Osteoblast (primary cell): ENCODE results near the gene STK31. TPM values are rescaled to one million over a fixed set of nuclear protein-coding genes. Genes with fewer than 3 reads are reported as not detected.

Experiments
- DNase-seq: peaks from one replicate; pipeline ENCODE4 v3.0.0; 2011; ENCODE audit warnings: low spot score, mixed read lengths; ENCODE audit not compliant: insufficient read length; ENCODE audit errors: missing footprints
- H2AFZ ChIP-seq: 2 replicates; pipeline ENCODE4 v1.6.0; 2011; ENCODE audit warnings: mild to moderate bottlenecking, low read length
- H3K27ac ChIP-seq: 2 replicates; pipeline ENCODE4 v1.5.1; 2011; ENCODE audit warnings: mild to moderate bottlenecking, low read depth, low read length, moderate library complexity
- H3K27me3 ChIP-seq: 2 replicates; pipeline ENCODE4 v1.6.0; 2012; ENCODE audit warnings: mild to moderate bottlenecking, control low read depth, inconsistent platforms, low read length, moderate library complexity; ENCODE audit not compliant: insufficient read depth
- H3K36me3 ChIP-seq: 2 replicates; pipeline ENCODE4 v1.5.1; 2011; ENCODE audit warnings: mild to moderate bottlenecking, low read length, control low read depth, moderate library complexity; ENCODE audit not compliant: insufficient read depth
- H3K4me1 ChIP-seq: 2 replicates; pipeline ENCODE4 v1.5.1; 2011; ENCODE audit warnings: mild to moderate bottlenecking, low read length, control low read depth, moderate library complexity; ENCODE audit not compliant: insufficient read depth
- H3K4me2 ChIP-seq: 2 replicates; pipeline ENCODE4 v1.6.0; 2011; ENCODE audit warnings: mild to moderate bottlenecking, low read length; ENCODE audit not compliant: insufficient read depth
- H3K4me3 ChIP-seq: fragments of 200-600 bp; sonication (generic); 3 replicates; pipeline ENCODE4 v1.5.1; 2012; ENCODE audit warnings: mild to moderate bottlenecking, low read length, inconsistent platforms; ENCODE audit not compliant: insufficient read depth
- H3K79me2 ChIP-seq: 2 replicates; pipeline ENCODE4 v1.6.0; 2012; ENCODE audit warnings: mild to moderate bottlenecking, low read length, control low read depth, inconsistent platforms; ENCODE audit not compliant: insufficient read depth
- H3K9me3 ChIP-seq: 2 replicates; pipeline ENCODE4 v1.5.1; 2011; ENCODE audit warnings: low read depth, low read length, control low read depth
- H4K20me1 ChIP-seq: 2 replicates; pipeline ENCODE4 v1.6.0; 2012; ENCODE audit warnings: mild to moderate bottlenecking, low read length, control low read depth; ENCODE audit not compliant: insufficient read depth
- total RNA-seq: library from RNA; depleted of rRNA; stranded (reverse); fragments of >200 nt; gene quantifications from 2 replicates; pipeline ENCODE4 v1.2.3, GENCODE V29; 2012
- TF ChIP-seq, protein P1 (sequence below): IDR thresholded peaks from 2 replicates; pipeline ENCODE4 v1.5.1; 2011; ENCODE audit warnings: mild to moderate bottlenecking, low read depth, low read length, moderate library complexity; ENCODE audit errors: extremely low read depth

Gene STK31, protein sequence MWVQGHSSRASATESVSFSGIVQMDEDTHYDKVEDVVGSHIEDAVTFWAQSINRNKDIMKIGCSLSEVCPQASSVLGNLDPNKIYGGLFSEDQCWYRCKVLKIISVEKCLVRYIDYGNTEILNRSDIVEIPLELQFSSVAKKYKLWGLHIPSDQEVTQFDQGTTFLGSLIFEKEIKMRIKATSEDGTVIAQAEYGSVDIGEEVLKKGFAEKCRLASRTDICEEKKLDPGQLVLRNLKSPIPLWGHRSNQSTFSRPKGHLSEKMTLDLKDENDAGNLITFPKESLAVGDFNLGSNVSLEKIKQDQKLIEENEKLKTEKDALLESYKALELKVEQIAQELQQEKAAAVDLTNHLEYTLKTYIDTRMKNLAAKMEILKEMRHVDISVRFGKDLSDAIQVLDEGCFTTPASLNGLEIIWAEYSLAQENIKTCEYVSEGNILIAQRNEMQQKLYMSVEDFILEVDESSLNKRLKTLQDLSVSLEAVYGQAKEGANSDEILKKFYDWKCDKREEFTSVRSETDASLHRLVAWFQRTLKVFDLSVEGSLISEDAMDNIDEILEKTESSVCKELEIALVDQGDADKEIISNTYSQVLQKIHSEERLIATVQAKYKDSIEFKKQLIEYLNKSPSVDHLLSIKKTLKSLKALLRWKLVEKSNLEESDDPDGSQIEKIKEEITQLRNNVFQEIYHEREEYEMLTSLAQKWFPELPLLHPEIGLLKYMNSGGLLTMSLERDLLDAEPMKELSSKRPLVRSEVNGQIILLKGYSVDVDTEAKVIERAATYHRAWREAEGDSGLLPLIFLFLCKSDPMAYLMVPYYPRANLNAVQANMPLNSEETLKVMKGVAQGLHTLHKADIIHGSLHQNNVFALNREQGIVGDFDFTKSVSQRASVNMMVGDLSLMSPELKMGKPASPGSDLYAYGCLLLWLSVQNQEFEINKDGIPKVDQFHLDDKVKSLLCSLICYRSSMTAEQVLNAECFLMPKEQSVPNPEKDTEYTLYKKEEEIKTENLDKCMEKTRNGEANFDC
- total RNA-seq, result under 0.01 TPM in 1 of 2 replicates, not detected in the other

DNA sequence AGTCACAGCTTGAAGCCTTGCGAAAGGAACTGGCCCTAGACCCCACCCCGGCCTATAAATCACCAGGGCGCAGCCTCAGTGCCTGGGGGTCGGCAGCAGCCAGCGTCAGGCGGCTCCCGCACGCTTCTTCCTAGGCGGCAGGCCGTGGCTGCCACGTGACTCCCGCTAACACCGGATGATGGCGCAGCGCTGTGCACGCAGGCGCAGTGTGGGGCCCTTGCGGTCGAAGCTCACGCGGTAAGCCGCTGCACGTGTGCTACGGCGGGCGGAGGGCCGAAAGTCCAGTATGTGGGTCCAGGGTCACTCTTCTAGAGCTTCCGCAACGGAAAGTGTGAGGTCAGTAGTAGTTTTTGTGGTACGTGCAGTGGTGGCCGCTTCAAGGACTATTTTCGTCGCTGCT is at the start of gene STK31:
STK31 (plus strand) TSS at position 220 of the 400 bp plus-strand sequence; CDS start at position 287, 67 bp downstream.
- DNase-seq, result no peak
- H3K36me3 ChIP-seq, result no peaks in the 10 kb centered on the region
- H3K79me2 ChIP-seq, result no peaks in the 10 kb centered on the region
- H3K27ac ChIP-seq, result no peak within 1 kb of the TSS
- peaks cover 18% of the 10 kb centered on the region for H3K4me1 ChIP-seq
- no peaks in the 10 kb centered on the region for H4K20me1 ChIP-seq
- H3K4me2 ChIP-seq, result no peak within 1 kb of the TSS
- H2AFZ ChIP-seq, result no peak within 1 kb of the TSS
- no peak within 1 kb of the TSS for H3K4me3 ChIP-seq
- peaks cover 2% of the 10 kb centered on the region for H3K9me3 ChIP-seq
- TF ChIP-seq, protein P1, sequence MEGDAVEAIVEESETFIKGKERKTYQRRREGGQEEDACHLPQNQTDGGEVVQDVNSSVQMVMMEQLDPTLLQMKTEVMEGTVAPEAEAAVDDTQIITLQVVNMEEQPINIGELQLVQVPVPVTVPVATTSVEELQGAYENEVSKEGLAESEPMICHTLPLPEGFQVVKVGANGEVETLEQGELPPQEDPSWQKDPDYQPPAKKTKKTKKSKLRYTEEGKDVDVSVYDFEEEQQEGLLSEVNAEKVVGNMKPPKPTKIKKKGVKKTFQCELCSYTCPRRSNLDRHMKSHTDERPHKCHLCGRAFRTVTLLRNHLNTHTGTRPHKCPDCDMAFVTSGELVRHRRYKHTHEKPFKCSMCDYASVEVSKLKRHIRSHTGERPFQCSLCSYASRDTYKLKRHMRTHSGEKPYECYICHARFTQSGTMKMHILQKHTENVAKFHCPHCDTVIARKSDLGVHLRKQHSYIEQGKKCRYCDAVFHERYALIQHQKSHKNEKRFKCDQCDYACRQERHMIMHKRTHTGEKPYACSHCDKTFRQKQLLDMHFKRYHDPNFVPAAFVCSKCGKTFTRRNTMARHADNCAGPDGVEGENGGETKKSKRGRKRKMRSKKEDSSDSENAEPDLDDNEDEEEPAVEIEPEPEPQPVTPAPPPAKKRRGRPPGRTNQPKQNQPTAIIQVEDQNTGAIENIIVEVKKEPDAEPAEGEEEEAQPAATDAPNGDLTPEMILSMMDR, result no peak
- H3K27me3 ChIP-seq, result no peaks in the 10 kb centered on the region

DNA sequence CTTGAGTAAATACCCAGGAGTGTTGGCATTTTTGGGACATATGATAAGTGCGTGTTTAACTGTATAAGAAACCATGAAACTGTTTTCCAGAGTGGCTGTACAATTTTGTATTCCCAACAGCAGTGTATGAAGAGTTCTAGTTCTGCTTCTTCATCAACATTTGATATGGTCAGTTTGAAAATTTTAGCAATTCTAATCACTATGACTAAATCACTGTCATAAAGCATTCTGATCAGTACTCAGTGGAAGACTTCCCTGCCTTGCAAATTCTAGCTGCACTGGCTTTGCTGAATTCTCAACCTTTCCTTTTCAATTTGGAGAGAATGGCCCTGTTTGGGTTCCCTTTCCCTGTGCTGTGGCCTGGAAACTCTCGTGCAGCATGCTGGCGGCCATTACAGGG is 48.6 kb upstream of the STK31 start:
- Histone ChIP-seq H2AFZ (no peak overlapping the region), H3K79me2 (no peaks in the 10 kb centered on the region), H3K36me3 (no peaks in the 10 kb centered on the region), H3K27ac (no peak overlapping the region), H4K20me1 (no peaks in the 10 kb centered on the region), H3K4me3 (no peak overlapping the region), H3K4me2 (no peak overlapping the region), H3K27me3 (no peaks in the 10 kb centered on the region), H3K9me3 (no peaks in the 10 kb centered on the region), H3K4me1 (no peaks in the 10 kb centered on the region)
- TF ChIP-seq, protein P1, result no peak
- DNase-seq, result no peak

DNA sequence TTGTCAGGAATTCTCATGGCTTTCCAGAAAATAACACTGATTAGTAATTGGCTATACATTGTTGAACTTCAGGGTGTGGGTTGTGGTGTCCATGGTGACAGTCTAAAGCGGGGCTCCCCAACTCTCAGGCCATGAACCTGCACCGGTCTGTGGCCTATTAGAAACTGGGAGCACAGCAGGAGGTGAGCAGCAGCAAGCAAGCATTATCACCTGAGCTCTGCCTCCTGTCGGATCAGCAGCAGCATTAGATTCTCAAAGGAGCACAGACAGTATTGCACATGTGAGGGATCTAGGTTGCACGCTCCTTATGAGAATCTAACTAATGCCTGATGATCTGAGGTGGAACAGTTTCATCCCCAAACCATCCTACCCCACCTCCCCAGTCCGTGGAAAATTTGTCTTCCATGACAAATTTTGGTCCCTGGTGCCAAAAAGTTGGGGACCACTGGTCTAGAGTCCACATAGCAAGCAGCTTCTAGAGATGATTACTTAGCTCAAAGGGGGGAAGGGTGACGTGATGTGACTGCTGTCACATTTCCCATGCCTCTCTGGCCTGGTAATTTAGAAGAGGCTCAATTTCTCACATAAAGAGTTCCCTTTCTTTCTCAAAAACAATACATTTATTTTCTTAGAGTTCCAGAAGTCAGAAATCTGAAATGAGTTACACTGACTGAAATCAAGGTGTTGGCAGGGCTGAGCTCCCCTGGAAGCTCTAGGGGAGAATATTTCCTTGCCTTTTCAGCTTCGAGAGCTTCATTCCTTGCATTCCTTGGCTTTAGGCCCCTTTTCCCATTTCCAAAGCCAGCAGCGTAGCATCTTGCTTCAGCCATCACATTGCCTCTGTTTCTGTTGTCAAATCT is 47.7 kb upstream of the STK31 start:
- DNase-seq, result no peak
- no peak overlapping the region for H3K27ac ChIP-seq
- H3K4me3 ChIP-seq, result no peak overlapping the region
- H3K4me2 ChIP-seq, result no peak overlapping the region
- no peaks in the 10 kb centered on the region for H3K79me2 ChIP-seq
- no peaks in the 10 kb centered on the region for H3K27me3 ChIP-seq
- H4K20me1 ChIP-seq, result no peaks in the 10 kb centered on the region
- H3K4me1 ChIP-seq, result no peaks in the 10 kb centered on the region
- no peaks in the 10 kb centered on the region for H3K9me3 ChIP-seq
- H3K36me3 ChIP-seq, result no peaks in the 10 kb centered on the region
- TF ChIP-seq, protein P1, result no peak
- no peak overlapping the region for H2AFZ ChIP-seq
